ENCODE results near the gene F7. TPM values are rescaled to one million over a fixed set of nuclear protein-coding genes. Genes with fewer than 3 reads are reported as not detected.
A peak's percentile ranks its signal among the peaks of the same experiment; 100 is the strongest.
"Not testable (repeated sequence)": the region's sequence is repeated elsewhere in the genome, so short reads cannot be mapped to it uniquely, and the experiment has no call there.

Gene F7
- polyA plus RNA-seq, 3 donors from 2014 or later = 0.77 TPM; not detected in 2

DNA sequence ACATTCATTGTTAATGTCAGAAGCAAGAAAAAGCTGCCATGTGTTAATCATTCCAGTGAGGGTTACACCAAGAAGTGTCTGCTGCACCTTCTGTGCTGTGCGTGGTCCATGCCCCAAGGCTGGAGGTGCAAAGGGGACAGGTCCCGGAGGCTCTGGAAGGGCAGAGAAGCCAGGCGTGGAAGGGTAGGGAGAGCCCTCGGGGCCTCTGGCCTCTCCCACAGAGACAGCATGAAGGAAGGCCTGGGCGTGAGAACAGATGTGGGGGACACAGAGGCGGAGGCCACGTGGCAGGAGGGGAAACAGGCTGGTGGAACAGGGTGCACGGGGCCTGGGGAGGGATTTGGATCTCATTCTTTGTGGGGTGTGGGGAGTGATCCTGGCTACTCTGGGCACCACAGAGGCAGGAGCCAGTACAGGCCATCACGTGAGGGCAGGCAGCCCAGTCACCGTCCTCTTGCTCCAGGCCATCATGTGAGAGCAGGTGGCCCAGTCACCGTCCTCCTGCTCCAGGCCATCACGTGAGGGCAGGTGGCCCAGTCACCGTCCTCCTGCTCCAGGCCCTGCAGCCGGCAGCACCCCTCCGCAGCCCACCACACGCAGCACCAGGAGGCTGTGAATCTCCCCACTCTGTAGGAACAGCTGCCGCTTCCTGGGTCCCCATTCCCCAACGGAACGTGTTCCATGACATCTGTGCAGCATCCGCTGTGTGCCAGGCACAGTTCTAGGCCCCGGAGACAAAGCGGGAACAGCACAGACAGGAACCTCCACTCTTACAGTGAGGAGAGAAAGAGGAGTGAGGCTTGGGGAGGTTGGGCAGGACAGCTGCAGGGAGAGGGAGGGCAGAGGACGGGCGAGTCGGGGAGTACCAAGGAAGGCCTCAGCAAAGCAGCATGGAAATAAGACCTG lies 10.2 kb upstream of the F7 start:
- no peaks in the 10 kb centered on the region for H3K4me1 Mint-ChIP-seq
- no peak for DNase-seq
- H3K27ac Mint-ChIP-seq = no peak overlapping the region
- H3K9me3 Mint-ChIP-seq = no peaks in the 10 kb centered on the region
- no peak overlapping the region for H3K4me3 Mint-ChIP-seq
- H3K36me3 Mint-ChIP-seq = no peaks in the 10 kb centered on the region
- peaks cover 0 to 7% (median 2%) of the 10 kb centered on the region in 3 donors for H3K27me3 Mint-ChIP-seq (ENCODE audit: low read depth in 3 of 3)

DNA sequence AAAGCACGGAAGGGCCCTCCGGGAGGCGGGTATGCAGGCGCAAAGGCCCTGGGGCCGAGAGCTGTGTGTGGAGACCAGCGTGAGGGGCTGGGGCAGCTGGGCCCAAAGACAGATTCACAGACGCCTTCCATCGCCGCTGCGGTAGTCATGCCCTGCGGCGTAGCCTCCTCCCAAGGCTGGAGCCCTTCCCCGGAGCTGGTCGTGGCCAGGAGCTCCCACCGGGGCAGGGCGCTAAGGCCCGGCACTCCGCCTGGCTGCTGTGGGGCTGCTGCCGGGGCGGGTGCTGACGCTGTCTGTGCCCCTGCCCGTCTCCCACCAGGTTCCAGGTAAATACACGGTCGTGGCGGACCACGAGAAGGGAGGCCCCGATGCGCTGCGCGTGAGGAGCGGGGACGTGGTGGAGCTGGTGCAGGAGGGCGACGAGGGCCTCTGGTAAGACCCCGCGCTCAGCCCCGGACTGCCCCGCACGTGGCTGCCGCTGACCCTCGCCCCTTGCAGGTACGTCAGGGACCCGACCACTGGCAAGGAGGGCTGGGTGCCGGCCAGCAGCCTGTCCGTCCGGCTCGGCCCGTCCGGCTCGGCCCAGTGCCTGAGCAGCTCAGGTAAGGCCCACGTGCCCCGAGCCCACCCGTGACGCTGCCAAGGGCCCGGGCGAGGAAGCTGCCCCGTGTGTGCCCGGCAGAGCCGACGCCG lies 9.4 kb upstream of the F7 start:
- H3K36me3 Mint-ChIP-seq = no peaks in the 10 kb centered on the region
- H3K4me1 Mint-ChIP-seq = no peaks in the 10 kb centered on the region
- no peaks in the 10 kb centered on the region for H3K9me3 Mint-ChIP-seq
- H3K27me3 Mint-ChIP-seq (ENCODE audit: low read depth in 3 of 3) = peaks cover 0 to 7% (median 2%) of the 10 kb centered on the region in 3 donors
- no peak for DNase-seq
- no peak overlapping the region for H3K4me3 Mint-ChIP-seq
- H3K27ac Mint-ChIP-seq = no peak overlapping the region

DNA sequence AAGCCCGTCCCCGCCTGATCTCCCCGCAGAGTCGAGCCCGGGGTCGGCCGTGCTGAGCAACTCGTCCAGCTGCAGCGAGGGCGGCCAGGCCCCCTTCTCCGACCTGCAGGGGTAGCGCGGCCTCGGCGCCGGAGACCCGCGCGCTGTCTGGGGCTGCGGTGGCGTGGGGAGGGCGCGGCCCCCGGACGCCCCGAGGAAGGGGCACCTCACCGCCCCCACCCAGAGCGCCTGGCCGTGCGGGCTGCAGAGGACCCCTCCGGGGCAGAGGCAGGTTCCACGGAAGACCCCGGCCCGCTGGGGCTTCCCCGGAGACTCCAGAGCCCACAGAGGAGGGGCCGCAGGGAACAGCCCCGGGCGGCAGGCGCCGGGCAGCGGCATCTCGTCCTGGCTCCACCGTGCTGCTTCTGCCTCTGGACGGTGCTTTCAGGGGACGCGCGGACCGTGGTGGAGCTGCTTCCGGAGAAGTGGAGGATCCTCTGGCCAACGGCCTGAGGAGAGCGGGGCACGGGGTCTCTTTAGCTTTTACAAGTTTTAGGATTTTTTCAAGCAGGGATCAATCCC lies 8.8 kb upstream of the F7 start:
- H3K9me3 Mint-ChIP-seq = no peaks in the 10 kb centered on the region
- no peaks in the 10 kb centered on the region for H3K4me1 Mint-ChIP-seq
- peaks cover 0 to 7% (median 2%) of the 10 kb centered on the region in 3 donors for H3K27me3 Mint-ChIP-seq (ENCODE audit: low read depth in 3 of 3)
- H3K36me3 Mint-ChIP-seq = no peaks in the 10 kb centered on the region
- no peak for DNase-seq
- no peak overlapping the region for H3K4me3 Mint-ChIP-seq
- H3K27ac Mint-ChIP-seq = no peak overlapping the region

DNA sequence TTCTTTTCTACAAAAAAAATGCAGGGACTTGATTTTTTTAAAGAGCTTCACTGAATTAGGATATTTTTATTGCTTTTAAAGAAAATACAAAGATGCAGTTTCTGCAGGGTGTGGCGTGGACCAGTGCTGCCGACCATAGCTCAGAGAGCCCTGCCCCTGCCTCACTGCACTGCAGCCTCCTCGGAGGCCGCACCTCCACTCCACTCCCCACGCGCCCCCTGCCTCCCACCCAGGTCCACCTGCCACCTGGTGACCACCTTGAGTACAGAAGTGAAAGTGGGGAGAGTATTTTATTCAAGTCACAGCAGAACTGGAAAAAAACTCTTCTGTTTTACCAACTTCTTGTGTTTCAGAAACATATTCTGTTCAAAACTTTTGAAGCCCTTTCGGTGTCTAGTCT lies 7.9 kb upstream of the F7 start:
- Mint-ChIP-seq H3K27ac (no peak overlapping the region), H3K27me3 (ENCODE audit: low read depth in 3 of 3) (peaks cover 0 to 7% (median 2%) of the 10 kb centered on the region in 3 donors), H3K36me3 (no peaks in the 10 kb centered on the region), H3K4me3 (no peak overlapping the region), H3K4me1 (no peaks in the 10 kb centered on the region), H3K9me3 (no peaks in the 10 kb centered on the region)
- DNase-seq = no peak

DNA sequence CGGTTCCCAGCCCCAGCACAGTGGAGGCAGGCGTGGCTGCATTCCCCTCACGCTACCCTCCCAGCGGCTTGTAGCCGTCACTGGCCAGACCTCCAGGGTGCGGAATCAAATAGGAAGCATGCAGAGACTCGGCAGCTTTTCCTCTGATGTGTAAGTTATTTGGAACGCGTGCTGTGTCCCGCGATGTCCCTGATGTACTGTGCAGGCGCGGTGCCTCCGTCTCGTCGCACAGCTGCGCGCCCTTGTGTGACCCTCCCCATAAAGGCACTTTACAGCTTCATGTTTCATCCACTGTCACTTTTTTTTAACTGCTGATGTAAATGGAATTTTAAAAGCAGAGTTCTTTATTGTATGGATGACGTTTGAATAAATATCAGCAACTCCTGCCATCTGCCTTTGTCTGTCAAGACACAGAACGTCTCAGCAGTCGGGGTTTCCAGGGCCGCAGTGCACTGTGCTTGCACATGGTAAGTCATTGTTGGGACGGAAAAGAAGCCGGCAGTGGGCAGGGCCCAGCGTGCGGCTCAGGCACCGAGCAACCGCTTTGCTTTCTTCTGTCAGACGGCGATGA lies 7.3 kb upstream of the F7 start:
- no peaks in the 10 kb centered on the region for H3K9me3 Mint-ChIP-seq
- H3K27ac Mint-ChIP-seq = no peak overlapping the region
- H3K36me3 Mint-ChIP-seq = no peaks in the 10 kb centered on the region
- DNase-seq = no peak
- H3K4me1 Mint-ChIP-seq = no peaks in the 10 kb centered on the region
- peaks cover 0 to 7% (median 2%) of the 10 kb centered on the region in 3 donors for H3K27me3 Mint-ChIP-seq (ENCODE audit: low read depth in 3 of 3)
- H3K4me3 Mint-ChIP-seq = no peak overlapping the region

DNA sequence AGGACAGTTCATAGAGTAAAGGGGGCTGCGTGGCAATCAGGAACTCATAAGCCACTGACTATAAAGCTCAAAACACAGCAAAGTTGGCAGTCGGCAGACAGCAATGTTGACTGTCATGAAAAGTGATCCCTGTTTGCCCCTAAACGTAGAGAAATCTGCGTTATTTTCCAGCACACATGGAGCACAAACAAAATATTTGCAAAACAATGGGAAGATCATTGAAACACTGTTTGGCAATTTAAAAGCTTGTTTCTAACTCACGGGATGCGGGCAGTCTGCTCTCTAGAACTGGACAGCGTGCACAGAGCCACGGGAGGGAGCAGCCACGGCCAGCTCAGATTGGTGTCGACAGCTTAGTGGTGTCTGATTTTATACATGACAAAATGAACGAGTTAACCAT lies 6.4 kb upstream of the F7 start:
- no peaks in the 10 kb centered on the region for H3K9me3 Mint-ChIP-seq
- DNase-seq = no peak
- no peaks in the 10 kb centered on the region for H3K36me3 Mint-ChIP-seq
- H3K4me1 Mint-ChIP-seq = no peaks in the 10 kb centered on the region
- peaks cover 0 to 7% (median 2%) of the 10 kb centered on the region in 3 donors for H3K27me3 Mint-ChIP-seq (ENCODE audit: low read depth in 3 of 3)
- H3K27ac Mint-ChIP-seq = no peak overlapping the region
- H3K4me3 Mint-ChIP-seq = no peak overlapping the region

DNA sequence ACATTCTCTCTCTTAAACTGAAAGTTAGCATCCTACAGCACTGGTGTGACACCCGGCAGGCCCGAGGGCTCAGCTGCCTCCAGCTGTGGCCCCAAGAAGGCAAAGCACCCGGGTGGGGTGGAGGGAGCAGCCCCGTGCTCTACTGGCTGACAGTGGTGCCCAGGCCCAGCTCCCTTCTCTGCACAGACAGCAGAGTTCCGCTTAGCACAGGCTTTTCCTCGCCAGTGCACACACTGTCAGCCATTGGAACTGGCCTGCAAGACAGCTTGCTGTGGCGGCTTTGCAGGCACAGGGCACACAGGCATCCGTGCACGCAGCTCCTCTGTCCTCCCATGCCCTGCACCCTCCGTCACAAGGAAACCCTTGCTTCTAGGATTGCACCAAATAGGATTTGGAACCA lies 3.3 kb upstream of the F7 start:
- H3K4me1 Mint-ChIP-seq; H3K9me3 Mint-ChIP-seq; H3K27me3 Mint-ChIP-seq (ENCODE audit: low read depth in 3 of 3); H3K4me3 Mint-ChIP-seq; H3K36me3 Mint-ChIP-seq; DNase-seq; H3K27ac Mint-ChIP-seq: not testable (repeated sequence)

DNA sequence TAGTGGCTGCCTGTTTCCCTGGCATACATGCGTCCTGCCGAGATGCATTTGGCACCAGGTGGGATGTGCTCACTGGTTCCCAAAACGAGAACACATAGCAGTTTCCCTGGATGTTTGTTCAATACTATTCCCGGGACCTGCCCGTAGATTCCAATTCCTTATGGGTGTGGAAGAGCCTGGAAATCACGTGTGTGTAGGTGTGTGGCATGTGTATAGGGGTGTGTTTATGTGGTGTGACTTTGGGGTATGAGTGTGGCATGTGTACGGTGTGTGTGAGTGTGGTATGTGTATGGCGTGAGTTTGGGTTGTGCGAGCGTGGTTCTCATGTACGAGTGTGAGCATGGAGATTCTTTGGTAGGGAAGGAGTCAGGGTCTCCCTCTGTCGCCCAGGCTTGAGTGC lies 2.9 kb upstream of the F7 start:
- H3K36me3 Mint-ChIP-seq = no peaks in the 10 kb centered on the region
- H3K27me3 Mint-ChIP-seq (ENCODE audit: low read depth in 3 of 3) = peaks cover 0 to 2% (median 2%) of the 10 kb centered on the region in 3 donors
- H3K4me3 Mint-ChIP-seq = no peak overlapping the region
- no peak for DNase-seq
- no peak overlapping the region for H3K27ac Mint-ChIP-seq
- H3K9me3 Mint-ChIP-seq = no peaks in the 10 kb centered on the region
- peaks cover 0 to 2% of the 10 kb centered on the region in 2 donors for H3K4me1 Mint-ChIP-seq

DNA sequence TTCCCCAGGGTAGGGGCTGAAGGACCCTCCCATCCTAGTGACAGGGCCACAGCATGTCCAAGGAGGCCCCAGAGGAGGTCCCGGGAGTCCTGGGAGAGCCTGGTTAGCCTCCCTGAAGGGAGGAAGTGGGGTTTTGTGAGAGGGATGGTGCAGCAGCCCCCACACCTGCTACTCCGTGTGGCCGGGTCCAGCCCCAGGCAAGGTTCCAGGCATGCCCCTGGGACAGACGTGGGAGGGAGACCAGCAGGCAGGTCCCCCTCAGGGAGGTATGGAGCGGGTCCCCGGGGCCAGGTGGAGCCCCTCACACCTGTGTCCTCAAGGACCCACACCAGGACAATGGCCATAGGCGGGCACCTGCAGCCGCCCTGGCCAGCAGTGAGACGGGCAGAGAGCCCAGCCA lies 1.9 kb upstream of the F7 start:
- Mint-ChIP-seq H3K4me3 (no peak overlapping the region), H3K4me1 (peaks cover 0 to 2% of the 10 kb centered on the region in 2 donors), H3K27me3 (ENCODE audit: low read depth in 3 of 3) (no peaks in the 10 kb centered on the region), H3K27ac (no peak overlapping the region), H3K9me3 (no peaks in the 10 kb centered on the region), H3K36me3 (no peaks in the 10 kb centered on the region)
- no peak for DNase-seq

DNA sequence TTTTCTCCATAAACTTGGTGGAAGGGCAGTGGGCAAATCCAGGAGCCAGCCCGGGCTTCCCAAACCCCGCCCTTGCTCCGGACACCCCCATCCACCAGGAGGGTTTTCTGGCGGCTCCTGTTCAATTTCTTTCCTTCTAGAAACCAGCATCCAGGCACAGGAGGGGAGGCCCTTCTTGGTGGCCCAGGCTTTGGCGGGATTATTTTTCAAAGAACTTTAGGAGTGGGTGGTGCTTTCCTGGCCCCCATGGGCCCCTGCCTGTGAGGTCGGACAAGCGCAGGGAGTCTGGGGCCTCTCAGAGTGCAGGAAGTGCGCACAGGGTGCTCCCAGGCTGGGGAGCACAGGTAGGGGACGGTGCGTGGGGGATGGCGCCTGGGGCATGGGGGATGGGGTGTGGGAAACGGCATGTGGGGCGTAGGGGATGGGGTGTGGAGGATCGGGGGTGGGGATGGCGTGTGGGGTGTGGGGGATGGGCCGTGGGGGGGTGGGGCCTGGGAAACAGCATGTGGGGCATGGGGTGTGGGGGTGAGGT lies 396 bp downstream of the F7 start:
- Mint-ChIP-seq H3K36me3 (no peaks in the 10 kb centered on the region), H3K4me1 (peaks cover 0 to 2% of the 10 kb centered on the region in 2 donors), H3K27me3 (ENCODE audit: low read depth in 3 of 3) (peaks cover 0 to 1% (median 0%) of the 10 kb centered on the region in 3 donors), H3K27ac (no peak overlapping the region), H3K9me3 (peaks cover 0 to 1% (median 0%) of the 10 kb centered on the region in 6 donors), H3K4me3 (no peak overlapping the region)
- no peak for DNase-seq

DNA sequence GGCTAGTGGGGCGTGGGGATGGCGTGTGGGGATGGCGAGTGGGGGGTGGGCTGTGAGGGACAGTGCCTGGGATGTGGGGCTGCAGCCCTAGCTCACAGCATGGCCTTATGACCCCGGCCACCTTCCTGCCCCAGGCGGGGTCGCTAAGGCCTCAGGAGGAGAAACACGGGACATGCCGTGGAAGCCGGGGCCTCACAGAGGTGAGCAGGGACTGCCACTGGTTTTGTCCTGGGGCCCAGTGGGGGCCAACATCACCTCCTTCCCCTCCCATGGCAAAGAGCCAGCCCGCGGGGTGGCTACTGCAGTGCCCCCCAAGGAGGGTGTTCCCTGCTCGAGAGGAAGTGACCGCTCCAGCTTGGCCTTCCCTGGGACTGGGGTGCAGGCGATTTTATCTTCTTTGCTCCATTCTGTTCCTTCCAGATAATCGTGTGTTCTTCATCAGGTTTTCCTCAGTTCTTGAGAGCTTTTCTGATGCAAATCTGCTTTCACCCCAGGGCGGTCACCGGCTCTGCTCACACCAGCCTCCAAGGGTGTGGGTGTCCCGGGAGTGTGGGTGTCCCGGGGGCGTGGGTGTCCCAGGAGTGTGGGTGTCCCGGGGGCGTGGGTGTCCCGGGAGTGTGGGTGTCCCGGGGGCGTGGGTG lies 1.2 kb downstream of the F7 start:
- peak overlapping the region in 1 of 5 donors; percentile 44 for H3K4me3 Mint-ChIP-seq
- H3K4me1 Mint-ChIP-seq = peaks cover 0 to 2% of the 10 kb centered on the region in 2 donors
- peaks cover 0 to 1% (median 0%) of the 10 kb centered on the region in 3 donors for H3K27me3 Mint-ChIP-seq (ENCODE audit: low read depth in 3 of 3)
- no peak overlapping the region for H3K27ac Mint-ChIP-seq
- H3K36me3 Mint-ChIP-seq = no peaks in the 10 kb centered on the region
- no peak for DNase-seq
- H3K9me3 Mint-ChIP-seq = peaks cover 0 to 2% (median 0%) of the 10 kb centered on the region in 6 donors

DNA sequence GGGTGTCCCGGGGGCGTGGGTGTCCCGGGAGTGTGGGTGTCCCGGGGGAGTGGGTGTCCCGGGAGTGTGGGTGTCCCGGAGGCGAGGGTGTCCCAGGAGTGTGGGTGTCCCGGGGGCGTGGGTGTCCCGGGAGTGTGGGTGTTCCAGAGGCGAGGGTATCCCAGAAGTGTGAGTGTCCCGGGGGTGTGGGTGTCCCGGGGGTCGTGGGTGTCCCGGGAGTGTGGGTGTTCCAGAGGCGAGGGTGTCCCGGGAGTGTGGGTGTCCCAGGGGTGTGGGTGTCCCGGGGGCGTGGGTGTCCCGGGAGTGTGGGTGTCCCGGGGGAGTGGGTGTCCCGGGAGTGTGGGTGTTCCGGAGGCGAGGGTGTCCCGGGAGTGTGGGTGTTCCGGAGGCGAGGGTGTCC lies 2.9 kb downstream of the F7 start:
- not testable (repeated sequence) for H3K27ac Mint-ChIP-seq; H3K9me3 Mint-ChIP-seq; H3K27me3 Mint-ChIP-seq (ENCODE audit: low read depth in 3 of 3); H3K36me3 Mint-ChIP-seq; DNase-seq; H3K4me3 Mint-ChIP-seq; H3K4me1 Mint-ChIP-seq
